Suprapubic skin (tissue), 3 donors: Measurements from ENCODE around the gene IP6K1.
"Not testable (repeated sequence)": the region's sequence is repeated elsewhere in the genome, so short reads cannot be mapped to it uniquely, and the experiment has no call there.

Source experiments
- EP300 ChIP-seq: sonication (generic); formaldehyde crosslinking; IDR thresholded peaks from one replicate; pipeline ENCODE4 v1.6.1; 2017; ENCODE audit warnings: antibody characterized with exemption
- TF ChIP-seq, protein P1 (sequence below), 2 donors: fragments of 200-600 bp in 1 of 2; fragments of 450-650 bp in 1 of 2; sonication (generic) in 1 of 2; IDR thresholded peaks; one replicate each; pipeline ENCODE4 v1.5.1; 2016 to 2019; ENCODE audit warnings: antibody characterized with exemption in 2 of 2, mild to moderate bottlenecking in 1 of 2, moderate library complexity in 1 of 2

- not testable (repeated sequence) for TF ChIP-seq EP300
- TF ChIP-seq, protein P1, sequence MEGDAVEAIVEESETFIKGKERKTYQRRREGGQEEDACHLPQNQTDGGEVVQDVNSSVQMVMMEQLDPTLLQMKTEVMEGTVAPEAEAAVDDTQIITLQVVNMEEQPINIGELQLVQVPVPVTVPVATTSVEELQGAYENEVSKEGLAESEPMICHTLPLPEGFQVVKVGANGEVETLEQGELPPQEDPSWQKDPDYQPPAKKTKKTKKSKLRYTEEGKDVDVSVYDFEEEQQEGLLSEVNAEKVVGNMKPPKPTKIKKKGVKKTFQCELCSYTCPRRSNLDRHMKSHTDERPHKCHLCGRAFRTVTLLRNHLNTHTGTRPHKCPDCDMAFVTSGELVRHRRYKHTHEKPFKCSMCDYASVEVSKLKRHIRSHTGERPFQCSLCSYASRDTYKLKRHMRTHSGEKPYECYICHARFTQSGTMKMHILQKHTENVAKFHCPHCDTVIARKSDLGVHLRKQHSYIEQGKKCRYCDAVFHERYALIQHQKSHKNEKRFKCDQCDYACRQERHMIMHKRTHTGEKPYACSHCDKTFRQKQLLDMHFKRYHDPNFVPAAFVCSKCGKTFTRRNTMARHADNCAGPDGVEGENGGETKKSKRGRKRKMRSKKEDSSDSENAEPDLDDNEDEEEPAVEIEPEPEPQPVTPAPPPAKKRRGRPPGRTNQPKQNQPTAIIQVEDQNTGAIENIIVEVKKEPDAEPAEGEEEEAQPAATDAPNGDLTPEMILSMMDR (IDR thresholded peaks at IDR 0.05): not testable (repeated sequence)
Measured at GRCh38 chr3:49776101-49776500, 10.2 kb downstream of the IP6K1 start.
